ENCODE results near the gene MMAB.

Gene MMAB

GRCh38 chr12:109597414-109597794 lies 24.1 kb upstream of the MMAB start:
- no peak overlapping the region for H3K4me3 Mint-ChIP-seq
- peaks cover 22% of the 10 kb centered on the region for H3K36me3 Mint-ChIP-seq (ENCODE audit: low read depth)
- no peak for DNase-seq (ENCODE audit: low spot score)
- H3K27me3 Mint-ChIP-seq (ENCODE audit: low read depth) = no peaks in the 10 kb centered on the region
- H3K9me3 Mint-ChIP-seq = no peaks in the 10 kb centered on the region
- H3K4me1 Mint-ChIP-seq (ENCODE audit: low read depth) = peaks cover 16% of the 10 kb centered on the region
- no peak overlapping the region for H3K27ac Mint-ChIP-seq

GRCh38 chr12:109596418-109597244 lies 23.3 kb upstream of the MMAB start:
- Mint-ChIP-seq H3K9me3 (no peaks in the 10 kb centered on the region), H3K4me3 (no peak overlapping the region), H3K27me3 (ENCODE audit: low read depth) (no peaks in the 10 kb centered on the region), H3K4me1 (ENCODE audit: low read depth) (peaks cover 16% of the 10 kb centered on the region), H3K27ac (no peak overlapping the region), H3K36me3 (ENCODE audit: low read depth) (peaks cover 23% of the 10 kb centered on the region)
- DNase-seq (ENCODE audit: low spot score) = no peak

GRCh38 chr12:109595321-109595902 lies 22.1 kb upstream of the MMAB start:
- H3K9me3 Mint-ChIP-seq = no peaks in the 10 kb centered on the region
- peaks cover 16% of the 10 kb centered on the region for H3K4me1 Mint-ChIP-seq (ENCODE audit: low read depth)
- DNase-seq (ENCODE audit: low spot score) = peak; percentile 45
- peaks cover 23% of the 10 kb centered on the region for H3K36me3 Mint-ChIP-seq (ENCODE audit: low read depth)
- no peaks in the 10 kb centered on the region for H3K27me3 Mint-ChIP-seq (ENCODE audit: low read depth)
- H3K4me3 Mint-ChIP-seq = no peak overlapping the region
- H3K27ac Mint-ChIP-seq = no peak overlapping the region

GRCh38 chr12:109594556-109595317 lies 21.4 kb upstream of the MMAB start:
- Mint-ChIP-seq H3K4me3 (no peak overlapping the region), H3K36me3 (ENCODE audit: low read depth) (peaks cover 23% of the 10 kb centered on the region), H3K9me3 (no peaks in the 10 kb centered on the region), H3K27ac (no peak overlapping the region), H3K27me3 (ENCODE audit: low read depth) (no peaks in the 10 kb centered on the region), H3K4me1 (ENCODE audit: low read depth) (peaks cover 16% of the 10 kb centered on the region)
- no peak for DNase-seq (ENCODE audit: low spot score)

- H3K27ac Mint-ChIP-seq = no peak overlapping the region
- H3K4me3 Mint-ChIP-seq = no peak overlapping the region
- H3K4me1 Mint-ChIP-seq (ENCODE audit: low read depth) = peaks cover 16% of the 10 kb centered on the region
- H3K27me3 Mint-ChIP-seq (ENCODE audit: low read depth) = no peaks in the 10 kb centered on the region
- H3K36me3 Mint-ChIP-seq (ENCODE audit: low read depth) = peaks cover 32% of the 10 kb centered on the region
- DNase-seq (ENCODE audit: low spot score) = no peak
- no peaks in the 10 kb centered on the region for H3K9me3 Mint-ChIP-seq
Measured at GRCh38 chr12:109592905-109593272, 19.6 kb upstream of the MMAB start.

GRCh38 chr12:109592195-109592904 lies 19.0 kb upstream of the MMAB start:
- Mint-ChIP-seq H3K27me3 (ENCODE audit: low read depth) (no peaks in the 10 kb centered on the region), H3K36me3 (ENCODE audit: low read depth) (peaks cover 35% of the 10 kb centered on the region), H3K4me1 (ENCODE audit: low read depth) (peaks cover 16% of the 10 kb centered on the region), H3K27ac (no peak overlapping the region), H3K4me3 (no peak overlapping the region), H3K9me3 (no peaks in the 10 kb centered on the region)
- DNase-seq (ENCODE audit: low spot score) = no peak

- Mint-ChIP-seq H3K4me1 (ENCODE audit: low read depth) (peaks cover 13% of the 10 kb centered on the region), H3K36me3 (ENCODE audit: low read depth) (peaks cover 32% of the 10 kb centered on the region), H3K27me3 (ENCODE audit: low read depth) (no peaks in the 10 kb centered on the region), H3K9me3 (no peaks in the 10 kb centered on the region), H3K27ac (no peak overlapping the region), H3K4me3 (no peak overlapping the region)
- DNase-seq (ENCODE audit: low spot score) = no peak
Measured at GRCh38 chr12:109591041-109591440, 17.7 kb upstream of the MMAB start.

- peaks cover 28% of the 10 kb centered on the region for H3K36me3 Mint-ChIP-seq (ENCODE audit: low read depth)
- no peak for DNase-seq (ENCODE audit: low spot score)
- H3K27me3 Mint-ChIP-seq (ENCODE audit: low read depth) = no peaks in the 10 kb centered on the region
- no peaks in the 10 kb centered on the region for H3K9me3 Mint-ChIP-seq
- H3K27ac Mint-ChIP-seq = no peak overlapping the region
- peaks cover 9% of the 10 kb centered on the region for H3K4me1 Mint-ChIP-seq (ENCODE audit: low read depth)
- no peak overlapping the region for H3K4me3 Mint-ChIP-seq
Measured at GRCh38 chr12:109590566-109590965, 17.3 kb upstream of the MMAB start.

- peaks cover 32% of the 10 kb centered on the region for H3K36me3 Mint-ChIP-seq (ENCODE audit: low read depth)
- no peaks in the 10 kb centered on the region for H3K9me3 Mint-ChIP-seq
- no peak overlapping the region for H3K27ac Mint-ChIP-seq
- peaks cover 4% of the 10 kb centered on the region for H3K4me1 Mint-ChIP-seq (ENCODE audit: low read depth)
- no peak overlapping the region for H3K4me3 Mint-ChIP-seq
- no peak for DNase-seq (ENCODE audit: low spot score)
- no peaks in the 10 kb centered on the region for H3K27me3 Mint-ChIP-seq (ENCODE audit: low read depth)
Measured at GRCh38 chr12:109589691-109590245, 16.5 kb upstream of the MMAB start.

- Mint-ChIP-seq H3K36me3 (ENCODE audit: low read depth) (peaks cover 27% of the 10 kb centered on the region), H3K4me3 (no peak overlapping the region), H3K27me3 (ENCODE audit: low read depth) (no peaks in the 10 kb centered on the region), H3K9me3 (no peaks in the 10 kb centered on the region), H3K4me1 (ENCODE audit: low read depth) (no peaks in the 10 kb centered on the region), H3K27ac (no peak overlapping the region)
- no peak for DNase-seq (ENCODE audit: low spot score)
Measured at GRCh38 chr12:109589240-109589590, 15.9 kb upstream of the MMAB start.

GRCh38 chr12:109588461-109589239 lies 15.3 kb upstream of the MMAB start:
- Mint-ChIP-seq H3K4me1 (ENCODE audit: low read depth) (no peaks in the 10 kb centered on the region), H3K27me3 (ENCODE audit: low read depth) (no peaks in the 10 kb centered on the region), H3K9me3 (no peaks in the 10 kb centered on the region), H3K4me3 (no peak overlapping the region), H3K27ac (no peak overlapping the region), H3K36me3 (ENCODE audit: low read depth) (peaks cover 27% of the 10 kb centered on the region)
- DNase-seq (ENCODE audit: low spot score) = no peak

- Mint-ChIP-seq H3K27me3 (ENCODE audit: low read depth) (no peaks in the 10 kb centered on the region), H3K9me3 (no peaks in the 10 kb centered on the region), H3K27ac (no peak overlapping the region), H3K36me3 (ENCODE audit: low read depth) (peaks cover 26% of the 10 kb centered on the region), H3K4me1 (ENCODE audit: low read depth) (no peaks in the 10 kb centered on the region), H3K4me3 (no peak overlapping the region)
- no peak for DNase-seq (ENCODE audit: low spot score)
Measured at GRCh38 chr12:109587921-109588320, 14.6 kb upstream of the MMAB start.

Data from T-helper 2 cell treated with Interferon-gamma antibody and Interleukin-4, amounts not matched to agents 5 μg/mL and 100 μg/mL, for 36 hours (primary cell).